HL-60/S4 treated with retinoic acid at 250 ng/mL for 4 days and 3 days (cell line): ENCODE measurements around the gene HOGA1.

ENCODE experiments used
- in situ Hi-C: fragments of 300-500 bp; cut with MboI; formaldehyde crosslinking; loops from 2 replicates; pipeline ENCODE4 v1.7.0; 2022; ENCODE audit warnings: low sequenced_read_pairs

HOGA1 gene

DNA sequence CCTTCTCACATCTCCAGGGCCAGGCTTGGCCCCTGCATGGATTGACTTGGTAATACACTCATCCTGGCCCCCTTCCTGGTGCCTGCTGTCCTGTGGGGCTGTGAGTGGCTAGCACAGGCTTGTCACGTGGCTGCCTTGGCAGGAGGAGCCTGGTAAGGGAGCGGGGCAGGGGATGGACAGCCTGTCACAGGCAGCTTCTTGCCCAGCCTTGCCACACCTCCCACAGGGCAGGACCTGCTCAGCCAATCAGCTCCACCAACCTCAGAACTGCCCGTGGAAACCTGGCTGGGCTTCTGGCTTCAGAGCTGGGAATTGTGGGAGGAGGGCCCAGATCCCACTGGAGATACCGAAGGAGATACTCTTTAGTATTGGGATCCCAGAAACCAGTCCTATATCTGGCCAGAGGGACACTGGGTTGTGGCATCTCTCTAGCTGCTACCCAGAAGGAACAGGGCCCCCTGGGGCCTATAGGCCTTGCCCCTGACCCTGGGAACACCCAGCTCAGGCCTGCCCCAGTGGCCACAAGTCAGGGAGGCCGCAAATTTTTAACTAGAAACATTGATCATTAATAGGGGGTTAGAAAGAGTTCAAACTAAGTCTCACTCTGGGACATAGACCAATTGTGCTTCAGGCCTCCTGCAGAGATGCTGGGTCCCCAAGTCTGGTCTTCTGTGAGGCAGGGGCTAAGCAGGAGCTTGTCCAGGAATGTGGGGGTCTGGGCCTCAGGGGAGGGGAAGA, at the start of gene HOGA1:
HOGA1 (plus strand) TSS at position 330 of the 738 bp plus-strand sequence; CDS start at position 645, 315 bp downstream.
- in situ Hi-C loops = no loop called here

DNA sequence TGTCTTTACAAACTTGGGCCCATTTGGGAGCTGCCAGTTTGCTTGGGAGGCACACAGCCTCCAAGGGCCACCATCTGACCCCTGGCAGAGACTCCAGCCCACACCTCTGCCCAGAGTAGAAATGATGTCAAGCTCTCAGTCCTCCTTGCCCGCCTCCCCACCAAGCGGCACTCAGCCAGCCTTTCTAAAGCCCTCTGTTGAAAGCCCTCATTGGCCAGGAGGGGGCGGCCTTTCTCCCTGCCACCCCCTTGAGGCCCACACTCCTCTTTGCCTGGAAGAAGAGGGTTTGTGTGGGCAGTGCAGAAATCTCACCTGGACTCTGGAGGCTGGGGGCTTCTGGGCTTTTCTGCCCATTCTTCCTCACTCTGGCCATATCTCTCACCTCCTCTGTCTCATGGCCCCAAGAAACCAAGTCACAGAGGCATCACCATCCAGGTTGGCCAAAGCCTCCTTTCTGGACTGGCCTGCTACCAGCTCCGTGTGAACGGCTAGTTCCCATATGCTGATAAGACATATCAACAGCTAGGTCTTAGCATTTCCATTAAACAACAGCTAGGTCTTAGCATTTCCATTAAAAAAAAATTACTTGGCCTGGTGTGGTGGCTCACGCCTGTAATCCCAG, 49.3 kb upstream of the HOGA1 start:
- in situ Hi-C loops = no loop called here

DNA sequence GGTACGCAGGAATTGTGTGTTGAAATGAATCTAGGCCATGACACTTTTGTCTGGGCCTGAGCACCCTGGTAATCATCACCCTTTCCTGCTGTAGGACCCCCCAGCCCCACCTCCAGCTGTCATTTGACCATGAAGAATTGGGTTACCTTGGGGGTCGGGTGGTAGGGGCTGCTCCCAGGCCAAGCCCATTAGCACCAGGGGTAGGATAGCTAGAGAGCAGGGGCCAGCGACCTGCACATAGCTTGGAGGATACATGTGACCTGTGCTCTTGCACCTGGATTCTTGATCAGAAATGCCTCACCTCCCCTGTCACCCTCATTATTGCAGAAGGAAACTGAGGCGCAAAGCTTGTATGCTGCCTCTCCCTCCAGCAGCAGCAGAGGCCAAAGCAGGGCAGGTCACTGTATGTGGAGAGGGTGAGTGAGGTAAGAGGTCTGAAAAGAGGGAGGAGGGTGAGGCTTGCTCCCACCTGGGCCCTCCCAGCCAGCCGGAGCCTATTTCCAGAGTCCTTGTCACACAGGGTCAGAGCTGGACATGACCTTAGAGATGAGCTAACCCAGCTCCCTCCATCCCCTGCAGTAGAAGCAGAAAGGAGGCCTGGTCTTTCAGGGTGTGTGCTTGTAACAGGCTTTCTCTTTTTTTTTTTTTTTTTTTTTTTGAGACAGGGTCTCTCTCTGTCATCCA, 46.9 kb upstream of the HOGA1 start:
- in situ Hi-C loops = no loop called here

DNA sequence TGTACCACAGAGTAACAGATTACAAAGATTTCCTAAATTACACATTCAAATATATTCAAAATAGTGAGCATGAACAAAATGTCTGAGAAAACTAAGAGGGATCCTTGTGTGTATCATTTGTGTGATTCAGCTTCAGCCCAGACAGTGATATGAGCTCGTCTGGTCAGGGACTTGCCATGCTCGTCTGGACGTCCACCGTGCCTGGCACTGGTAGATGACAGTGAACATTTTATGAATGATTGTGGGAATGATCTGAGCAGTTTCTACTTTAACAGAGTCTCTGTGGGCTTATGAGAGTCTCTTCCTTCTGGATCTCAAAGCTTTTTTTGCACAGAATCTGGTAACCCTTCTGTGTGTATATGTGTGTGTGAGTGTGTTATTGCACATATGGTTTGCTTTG, 45.8 kb upstream of the HOGA1 start:
- in situ Hi-C loops = no loop called here

DNA sequence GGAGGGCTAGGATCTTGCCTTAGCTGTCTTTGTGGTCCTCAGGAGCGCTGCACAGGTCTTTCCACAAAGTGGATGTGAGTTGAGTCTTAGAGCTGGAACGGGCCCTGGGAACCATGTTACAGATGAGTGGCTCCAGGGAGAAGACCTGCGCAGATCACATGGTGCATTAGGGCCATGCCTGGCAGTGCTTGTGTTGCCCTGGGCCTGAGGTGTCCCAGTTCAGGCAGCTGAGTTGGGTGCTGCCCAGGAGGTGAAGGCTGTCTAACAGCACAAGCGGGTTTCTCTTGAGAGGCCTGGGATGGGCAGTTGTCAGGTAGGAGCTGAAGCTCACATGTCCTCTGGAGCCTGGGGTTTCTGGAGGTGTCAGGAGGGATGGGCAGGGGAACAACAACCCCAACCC, 45.4 kb upstream of the HOGA1 start:
- in situ Hi-C loops = no loop called here

DNA sequence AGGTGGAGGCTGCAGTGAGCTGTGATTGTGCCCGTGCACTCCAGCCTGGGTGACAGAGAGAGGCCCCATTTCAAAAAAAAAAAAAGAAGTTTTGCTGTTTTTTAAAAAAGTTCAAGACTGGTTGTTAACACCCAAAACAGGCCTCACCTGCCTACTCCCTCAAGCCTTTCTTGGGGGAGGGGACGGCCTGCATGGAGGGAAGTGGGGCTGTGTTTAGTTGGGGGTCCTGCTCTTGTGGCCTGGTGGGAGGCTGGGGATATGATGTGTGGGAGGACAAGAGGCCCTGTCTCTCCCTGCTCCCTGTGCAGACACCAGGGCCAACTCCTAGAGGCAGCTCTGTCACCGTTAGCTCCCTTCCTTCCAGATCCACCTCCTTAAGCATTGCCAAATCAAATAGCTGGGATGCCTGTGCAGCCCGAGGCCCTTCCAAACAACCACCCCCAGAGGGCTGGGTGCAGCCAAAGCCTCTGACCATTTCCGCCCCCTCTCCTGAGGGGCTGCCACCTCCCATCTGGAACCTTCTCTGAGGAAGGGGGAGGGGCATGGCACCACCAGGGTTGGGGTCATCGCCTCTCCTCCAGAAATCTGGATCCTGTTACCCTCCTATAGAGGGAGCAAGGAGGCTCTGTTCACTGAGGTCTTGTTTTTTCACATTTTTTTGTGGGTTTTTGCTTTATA, 44.5 kb upstream of the HOGA1 start:
- in situ Hi-C loops = no loop called here

DNA sequence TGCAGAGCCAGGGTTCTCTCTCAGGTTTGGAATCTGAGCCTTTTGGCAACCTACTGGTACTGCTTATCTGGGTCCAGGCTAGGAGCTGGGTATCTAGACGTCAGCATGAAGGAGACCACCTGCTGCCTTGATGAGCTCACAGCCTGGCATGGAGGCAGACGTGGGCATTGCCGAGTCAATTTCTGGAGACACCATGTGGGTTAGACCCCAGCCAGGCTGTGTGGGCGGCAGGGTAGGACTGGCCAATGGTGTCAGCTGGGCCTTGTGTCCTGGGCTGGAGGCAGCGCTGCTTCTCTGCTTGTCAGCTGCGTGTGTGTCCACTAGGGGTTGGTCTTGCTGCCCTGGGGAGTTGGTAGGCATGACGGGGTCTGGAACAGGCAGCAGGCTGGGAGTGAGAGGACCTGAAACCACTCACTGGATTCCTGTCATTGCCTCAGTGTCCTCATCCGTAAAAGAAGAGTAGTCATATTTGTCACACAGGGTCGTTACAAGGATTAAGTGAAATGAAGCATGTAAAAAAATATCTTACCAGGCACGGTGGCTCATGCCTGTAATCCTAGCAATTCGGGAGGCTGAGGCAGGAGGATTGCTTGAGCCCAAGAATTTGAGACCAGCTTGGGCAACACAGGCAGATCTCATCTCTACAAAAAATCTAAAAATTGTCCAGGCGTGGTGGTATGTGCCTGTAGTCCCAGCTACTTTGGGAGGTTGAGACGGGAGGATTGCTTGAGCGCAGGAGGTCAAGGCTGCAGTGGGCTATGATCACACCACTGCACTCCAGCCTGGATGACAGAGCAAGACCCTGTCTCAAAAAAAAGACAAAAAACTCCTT, 43.3 kb upstream of the HOGA1 start:
- in situ Hi-C loops = no loop called here

DNA sequence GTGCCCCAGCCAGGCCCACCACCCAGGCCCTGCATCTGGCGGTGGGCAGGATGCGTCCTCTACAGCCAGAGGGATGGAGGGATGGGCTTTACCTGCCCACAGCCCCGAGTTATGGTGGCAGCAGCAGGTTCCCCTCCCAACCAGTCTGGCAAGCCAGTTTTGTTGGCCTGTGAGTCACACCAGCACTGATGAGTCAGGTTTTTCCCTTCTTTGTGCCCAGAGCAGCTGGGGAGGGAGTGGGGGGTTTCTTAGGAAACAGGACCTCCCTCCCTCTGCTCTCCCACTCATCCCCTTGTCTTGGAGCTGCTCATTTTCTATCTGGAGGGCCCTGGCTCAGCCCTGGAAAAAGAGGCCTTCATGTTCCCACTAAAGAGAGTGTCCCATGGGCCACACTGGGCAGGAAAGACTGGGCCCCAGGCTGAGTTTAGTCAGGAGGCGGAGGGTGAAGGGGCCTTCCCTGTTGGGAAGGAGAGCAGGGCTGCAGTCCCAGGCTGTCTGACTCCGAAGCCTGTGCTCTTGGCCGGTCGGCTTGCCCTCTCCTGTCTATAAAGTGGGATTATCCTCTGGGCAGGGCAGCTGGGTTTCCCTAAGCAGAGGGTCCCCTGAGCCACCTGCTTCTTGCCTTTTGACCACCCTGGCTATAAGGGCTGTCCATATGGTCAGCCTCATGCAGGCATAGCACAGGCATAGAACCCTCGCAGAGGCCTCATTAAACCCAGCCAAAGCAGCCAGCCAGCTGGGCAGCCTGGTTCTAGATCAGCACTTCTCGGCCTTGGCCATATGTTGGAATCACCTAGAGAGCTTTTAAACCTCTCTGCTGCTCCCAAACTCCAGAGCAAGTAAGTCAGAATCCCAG, 41.8 kb upstream of the HOGA1 start:
- in situ Hi-C loops = no loop called here

DNA sequence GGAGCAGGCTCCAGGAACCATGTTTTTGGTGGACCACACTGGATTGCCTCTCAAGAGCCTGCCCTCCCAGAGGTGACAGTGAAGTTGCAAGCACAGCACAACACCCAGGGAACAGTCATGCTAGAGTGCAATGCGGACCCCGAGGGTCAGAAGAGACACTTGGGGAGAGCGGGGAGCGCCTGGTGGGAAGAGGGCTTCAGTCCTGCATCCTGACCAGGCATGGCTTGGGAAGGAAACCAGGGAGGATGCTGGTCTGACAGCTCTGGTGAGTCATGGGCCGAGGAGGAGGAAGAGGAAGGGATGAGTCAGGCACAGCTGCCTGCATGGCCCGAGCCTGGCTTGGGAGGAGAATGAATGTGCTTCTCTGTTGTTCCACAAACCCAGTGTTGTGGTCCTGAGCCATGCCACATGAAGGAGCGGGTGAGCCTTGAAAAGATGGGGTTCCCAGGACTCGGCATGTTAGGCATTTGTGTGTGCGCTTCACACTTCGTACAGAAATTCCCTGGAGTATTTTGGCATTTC, 41.1 kb upstream of the HOGA1 start:
- in situ Hi-C loops = no loop called here

DNA sequence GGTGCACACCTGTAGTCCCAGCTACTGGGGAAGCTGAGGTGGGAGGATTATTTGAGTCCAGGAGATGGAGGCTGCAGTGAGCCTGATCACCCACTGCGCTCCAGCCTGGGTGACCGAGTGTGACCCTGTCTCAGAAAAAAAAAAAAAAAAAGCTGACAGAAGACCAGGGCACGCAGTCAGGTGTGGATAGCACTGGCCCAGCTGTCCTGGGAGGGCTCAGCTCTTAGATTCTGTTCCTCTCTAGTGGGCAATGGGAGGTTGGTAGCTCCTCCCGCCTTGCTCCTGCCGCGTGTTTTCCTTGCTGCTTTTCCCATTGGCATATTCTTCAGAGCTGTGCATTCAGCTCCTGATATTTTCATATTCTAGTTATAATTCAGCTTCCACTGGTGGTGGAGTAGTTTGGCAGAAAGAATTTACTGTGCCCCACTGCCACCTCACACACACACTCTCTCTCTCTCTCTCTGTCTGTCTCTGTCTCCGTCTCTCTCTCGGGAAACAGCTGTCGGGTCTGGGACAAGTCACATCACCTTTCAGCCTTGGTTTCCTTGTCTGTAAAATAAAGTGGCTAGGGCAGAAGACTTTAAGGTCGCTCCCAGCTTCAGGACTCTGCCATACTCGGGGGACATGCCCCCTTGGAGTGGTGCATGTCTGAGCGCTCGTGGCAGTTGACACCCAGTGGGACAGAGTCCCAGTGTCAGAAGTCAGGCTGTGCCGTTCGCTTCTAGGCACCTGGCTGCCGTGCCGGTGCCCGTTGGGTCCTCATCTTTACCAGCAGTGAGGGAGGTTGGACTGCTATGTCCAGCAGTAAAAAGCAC, 37.5 kb upstream of the HOGA1 start:
- in situ Hi-C loops = no loop called here

DNA sequence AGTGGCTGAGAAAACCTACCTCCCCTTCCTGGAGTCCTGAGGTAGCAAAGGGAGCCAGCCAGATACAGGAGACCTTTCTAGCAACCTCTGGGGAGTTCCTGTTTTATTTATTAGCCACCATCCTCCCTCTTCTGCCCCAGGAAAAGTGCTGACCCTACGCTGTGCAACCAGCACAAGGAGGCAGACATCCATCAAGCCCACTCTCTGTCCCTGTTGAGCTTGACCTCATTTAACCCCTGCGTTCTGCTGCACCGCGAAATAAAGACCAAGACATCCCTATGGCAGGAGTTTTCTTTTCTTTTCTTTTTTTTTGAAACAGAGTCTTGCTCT, 37.0 kb upstream of the HOGA1 start:
- in situ Hi-C loops = no loop called here

DNA sequence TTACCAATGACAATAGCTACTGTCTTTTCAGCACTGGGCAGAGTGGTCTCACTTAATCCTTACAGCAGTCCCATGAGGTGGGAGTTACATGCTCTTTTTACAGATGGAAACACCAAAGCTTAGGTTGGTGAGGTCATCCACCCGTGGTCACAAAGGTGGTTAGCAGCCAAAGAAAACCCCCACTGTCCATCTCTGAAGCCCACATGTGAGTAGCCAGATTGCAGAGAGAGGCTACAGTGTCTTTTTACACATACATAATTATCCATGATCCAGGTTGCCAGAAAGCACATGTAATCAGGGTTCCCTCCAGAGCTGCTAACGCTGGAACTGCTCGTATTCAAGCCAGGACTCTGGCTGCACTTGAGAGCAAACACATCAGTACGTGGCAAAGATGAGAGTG, 36.2 kb upstream of the HOGA1 start:
- in situ Hi-C loops = no loop called here

DNA sequence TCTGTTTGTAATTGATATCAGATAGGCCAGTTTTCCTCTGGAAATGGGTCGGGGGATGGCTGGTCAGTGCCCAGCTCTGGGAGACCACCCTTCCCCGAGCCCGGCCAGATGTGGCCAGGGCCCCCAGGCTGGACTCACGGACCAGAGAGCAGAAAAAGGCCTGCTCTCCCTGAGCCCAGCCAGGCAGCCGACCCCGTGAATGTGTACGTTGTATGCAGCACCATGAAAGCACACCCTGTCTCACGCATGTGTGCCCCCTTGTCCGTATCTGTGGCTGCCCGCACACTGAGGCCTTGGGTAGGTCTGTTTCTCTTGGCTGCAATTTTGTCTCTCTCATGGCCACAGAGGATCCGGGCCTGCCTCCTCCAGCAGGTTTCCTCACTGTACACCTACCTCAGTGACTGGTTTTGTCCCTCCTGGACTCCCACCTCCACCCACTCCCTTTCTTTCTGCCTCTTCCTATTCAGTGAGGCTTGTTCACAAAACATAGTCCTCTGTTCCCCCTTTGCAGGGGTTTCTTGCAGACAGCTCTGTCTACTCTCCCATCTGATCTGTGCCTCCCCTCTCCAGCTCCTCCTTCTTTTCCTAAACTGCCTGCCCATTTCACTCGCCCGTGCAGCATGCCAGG, 35.2 kb upstream of the HOGA1 start:
- in situ Hi-C loops = no loop called here

DNA sequence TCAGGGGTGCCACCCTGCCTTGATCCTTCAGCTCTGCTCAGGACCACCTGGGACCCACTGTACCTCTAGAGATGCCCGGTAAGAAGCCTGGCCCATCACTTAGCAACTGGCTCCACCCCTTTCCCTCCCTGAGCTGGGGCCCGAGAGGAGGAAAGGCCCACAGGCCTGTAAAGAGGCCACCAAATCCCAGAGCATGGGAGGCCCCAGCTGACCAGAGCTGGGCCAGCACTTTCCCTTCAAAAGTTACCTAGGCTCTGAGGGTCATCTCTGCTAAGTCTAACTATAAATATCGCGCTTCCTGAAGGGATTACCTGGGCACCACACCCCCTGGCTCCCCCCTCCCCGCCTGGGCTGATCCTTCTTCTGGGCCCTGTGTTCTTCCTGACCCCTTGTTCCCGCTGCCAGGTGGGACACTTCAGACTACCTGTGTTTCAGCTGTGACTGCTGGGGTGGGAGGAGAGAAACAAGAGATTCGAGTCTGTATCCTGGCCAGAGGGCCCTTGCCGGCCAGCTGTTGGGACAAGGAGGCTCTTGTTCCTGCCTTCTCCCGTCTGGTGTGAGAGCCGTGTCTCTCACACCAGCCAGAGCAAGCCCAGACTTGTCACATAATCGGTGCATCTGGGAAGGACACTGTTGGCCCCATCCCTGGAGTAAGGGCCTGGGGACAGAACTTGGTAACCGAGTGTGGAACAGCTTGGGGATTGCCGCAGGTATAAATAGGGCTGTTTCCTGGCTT, 34.4 kb upstream of the HOGA1 start:
- in situ Hi-C loops = no loop called here

DNA sequence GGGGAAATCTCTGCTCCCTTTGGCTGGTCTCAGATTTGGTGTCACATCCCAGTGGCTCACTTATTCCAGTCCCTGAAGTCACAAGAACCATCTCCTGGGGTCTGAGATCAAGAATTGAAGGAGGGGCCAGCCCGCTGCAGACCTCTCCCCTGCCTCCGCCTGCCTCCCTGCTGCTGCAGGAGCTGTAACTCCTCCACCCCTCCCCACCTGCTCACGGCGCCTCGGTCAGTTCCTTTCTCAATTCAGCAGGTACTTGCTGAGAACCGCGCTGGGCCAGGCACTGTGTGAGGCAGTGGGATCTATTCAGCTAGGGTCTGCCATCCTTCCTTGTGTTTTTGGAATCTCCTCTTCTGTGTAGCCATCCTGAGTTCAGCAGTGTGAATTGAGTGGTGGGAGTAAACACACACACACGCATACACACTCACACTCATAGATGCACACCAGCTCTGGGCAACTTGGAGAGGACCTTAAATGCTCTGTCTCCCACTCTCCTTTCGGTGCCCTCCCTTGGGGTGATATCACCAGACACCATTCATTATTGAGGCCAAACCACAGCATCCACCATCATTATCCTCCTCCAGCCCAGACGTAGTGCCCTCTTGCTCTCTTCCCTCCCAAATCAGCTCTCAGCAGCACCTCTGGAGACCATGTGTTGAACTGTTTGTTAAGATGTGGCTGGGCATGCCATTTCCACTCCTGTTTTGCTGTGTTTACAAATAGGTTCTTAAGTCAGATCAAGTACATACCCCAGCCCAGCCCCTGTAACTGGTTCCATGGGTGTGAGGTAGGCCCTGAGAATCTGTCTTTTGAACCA, 33.6 kb upstream of the HOGA1 start:
- in situ Hi-C loops = no loop called here

DNA sequence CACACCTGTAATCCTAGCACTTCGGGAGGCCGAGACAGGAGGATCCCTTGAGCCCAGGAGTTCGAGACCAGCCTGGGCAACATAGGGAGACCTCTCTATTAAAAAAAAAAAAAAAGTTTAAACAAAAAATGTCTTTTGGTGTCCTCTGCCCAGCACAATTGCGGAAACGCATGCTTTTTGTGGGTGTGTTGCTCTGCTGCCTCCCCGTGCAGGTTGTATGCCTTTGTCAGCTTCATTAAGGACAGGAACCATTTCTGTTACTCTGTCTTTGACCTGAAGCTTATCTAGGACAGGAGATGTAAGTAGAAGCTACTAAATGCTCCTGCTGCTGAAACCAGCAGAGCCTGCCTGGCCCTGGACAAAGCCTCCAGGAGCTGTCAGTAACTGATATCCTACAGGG, 32.9 kb upstream of the HOGA1 start:
- in situ Hi-C loops = no loop called here

DNA sequence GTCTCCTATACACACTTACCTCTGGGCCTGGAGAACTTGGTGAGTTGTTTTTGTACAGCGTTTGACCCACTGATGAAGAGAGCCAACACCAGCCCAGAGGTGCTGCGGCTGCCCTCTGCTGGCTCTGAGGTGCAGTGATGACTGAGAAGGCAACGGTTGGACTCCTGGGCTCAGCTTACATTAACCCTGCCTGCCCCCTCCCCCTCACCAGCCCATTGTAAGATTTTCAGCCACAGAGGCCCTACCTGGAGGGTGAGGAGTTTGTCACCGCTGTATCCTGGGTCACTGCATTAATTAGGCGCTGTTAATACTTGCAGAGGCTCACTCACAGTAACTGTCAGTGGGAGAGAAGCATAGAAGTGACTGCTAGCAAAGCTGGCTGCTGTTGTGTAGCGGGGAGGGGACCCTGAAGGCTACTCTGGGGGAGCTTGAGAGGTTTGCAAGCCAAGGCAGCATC, 30.6 kb upstream of the HOGA1 start:
- in situ Hi-C loops = no loop called here
